MM.1S (cell line): ENCODE measurements around the gene TPRG1.

ENCODE experiments used
- EZH2 ChIP-seq: fragments of 300-600 bp; sonication (generic); optimal IDR thresholded peaks from 2 replicates; pipeline ENCODE3; 2017; ENCODE audit warnings: low read depth, mild to moderate bottlenecking, antibody characterized with exemption, low read length, mixed read lengths
- EZH2phosphoT487 ChIP-seq: fragments of 300-600 bp; sonication (generic); IDR thresholded peaks from 2 replicates; pipeline ENCODE4 v1.6.1; 2018; ENCODE audit warnings: antibody characterized with exemption, low read length
- TF ChIP-seq, protein P1 (sequence below): fragments of 300-600 bp; sonication (generic); IDR thresholded peaks from 2 replicates; pipeline ENCODE4 v1.5.1; 2016; ENCODE audit warnings: antibody characterized with exemption, low read length, mixed read lengths

DNA sequence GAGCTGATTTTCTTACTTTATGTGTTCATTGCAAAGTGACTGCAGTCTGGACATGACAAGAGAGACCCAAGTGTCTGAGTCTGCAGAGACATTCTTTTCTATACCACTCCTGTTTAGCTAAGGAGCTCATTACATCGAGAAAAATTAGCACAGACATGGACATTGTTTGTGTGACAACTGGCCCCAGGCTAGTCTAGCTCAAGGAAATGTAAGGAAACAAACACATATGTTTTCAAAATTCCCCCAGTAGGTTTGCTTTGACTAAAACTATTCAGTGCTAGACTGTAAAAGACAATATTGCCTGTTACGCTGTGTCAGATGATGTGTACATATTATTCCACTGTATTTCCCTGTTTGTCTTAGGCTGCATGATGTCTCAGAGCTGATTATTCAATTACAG lies 40.9 kb downstream of the TPRG1 start:
- TF ChIP-seq EZH2phosphoT487, result no peak
- TF ChIP-seq, protein P1, sequence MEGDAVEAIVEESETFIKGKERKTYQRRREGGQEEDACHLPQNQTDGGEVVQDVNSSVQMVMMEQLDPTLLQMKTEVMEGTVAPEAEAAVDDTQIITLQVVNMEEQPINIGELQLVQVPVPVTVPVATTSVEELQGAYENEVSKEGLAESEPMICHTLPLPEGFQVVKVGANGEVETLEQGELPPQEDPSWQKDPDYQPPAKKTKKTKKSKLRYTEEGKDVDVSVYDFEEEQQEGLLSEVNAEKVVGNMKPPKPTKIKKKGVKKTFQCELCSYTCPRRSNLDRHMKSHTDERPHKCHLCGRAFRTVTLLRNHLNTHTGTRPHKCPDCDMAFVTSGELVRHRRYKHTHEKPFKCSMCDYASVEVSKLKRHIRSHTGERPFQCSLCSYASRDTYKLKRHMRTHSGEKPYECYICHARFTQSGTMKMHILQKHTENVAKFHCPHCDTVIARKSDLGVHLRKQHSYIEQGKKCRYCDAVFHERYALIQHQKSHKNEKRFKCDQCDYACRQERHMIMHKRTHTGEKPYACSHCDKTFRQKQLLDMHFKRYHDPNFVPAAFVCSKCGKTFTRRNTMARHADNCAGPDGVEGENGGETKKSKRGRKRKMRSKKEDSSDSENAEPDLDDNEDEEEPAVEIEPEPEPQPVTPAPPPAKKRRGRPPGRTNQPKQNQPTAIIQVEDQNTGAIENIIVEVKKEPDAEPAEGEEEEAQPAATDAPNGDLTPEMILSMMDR, result no peak
- no peak for TF ChIP-seq EZH2
